GM18507 (cell line): ENCODE measurements around the gene SPRR5.

ENCODE experiments used
- DNase-seq: peaks from one replicate; pipeline ENCODE4 v3.0.0; 2011; ENCODE audit warnings: low read depth; ENCODE audit not compliant: insufficient read length; ENCODE audit errors: extremely low spot score
- FAIRE-seq: peaks from 2 replicates; lab custom pipeline; 2011; peaks lifted over from hg19 to GRCh38; lab: Jason Lieb, UNC

SPRR5 gene

DNA sequence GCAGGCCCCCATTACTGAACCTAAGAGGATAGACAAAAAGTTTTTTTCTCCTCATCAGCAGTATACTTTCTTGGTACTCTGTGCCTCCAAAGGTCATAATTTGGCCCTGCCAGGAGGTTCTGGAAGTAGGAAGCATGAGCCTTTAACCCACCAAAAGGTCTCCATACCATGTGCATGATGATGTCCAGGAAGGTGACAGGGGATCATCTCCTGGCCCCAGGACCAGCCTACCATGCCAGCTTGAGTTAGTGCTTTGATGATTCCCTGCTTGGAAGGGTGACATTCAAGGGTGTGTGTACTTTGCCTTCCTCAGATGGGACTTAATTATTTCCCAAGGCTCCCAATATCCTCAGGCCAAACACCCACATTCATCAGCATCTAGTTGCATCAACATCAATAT, 30.6 kb downstream of the SPRR5 start:
- FAIRE-seq: no peak
- DNase-seq: no peak

DNA sequence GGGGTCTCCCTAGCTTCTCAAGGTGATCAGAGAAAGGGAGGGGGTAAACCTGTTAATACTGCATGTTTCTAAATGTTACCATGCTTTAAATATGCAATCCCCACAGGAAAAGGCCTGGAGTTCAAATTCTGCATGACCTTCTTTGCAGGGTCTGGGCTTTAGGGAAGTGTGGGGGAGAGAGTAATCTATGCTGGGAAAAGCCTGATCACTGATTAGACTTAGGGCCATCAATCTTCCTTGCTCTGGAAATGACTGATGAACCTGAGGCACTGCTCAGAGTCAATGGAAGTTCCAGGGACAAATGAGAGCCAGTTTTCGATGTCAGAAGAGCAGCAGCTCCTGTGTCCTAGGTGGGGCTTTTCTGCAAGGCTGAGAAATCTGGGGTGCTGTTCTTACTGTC, 33.7 kb downstream of the SPRR5 start:
- FAIRE-seq: no peak
- no peak for DNase-seq

DNA sequence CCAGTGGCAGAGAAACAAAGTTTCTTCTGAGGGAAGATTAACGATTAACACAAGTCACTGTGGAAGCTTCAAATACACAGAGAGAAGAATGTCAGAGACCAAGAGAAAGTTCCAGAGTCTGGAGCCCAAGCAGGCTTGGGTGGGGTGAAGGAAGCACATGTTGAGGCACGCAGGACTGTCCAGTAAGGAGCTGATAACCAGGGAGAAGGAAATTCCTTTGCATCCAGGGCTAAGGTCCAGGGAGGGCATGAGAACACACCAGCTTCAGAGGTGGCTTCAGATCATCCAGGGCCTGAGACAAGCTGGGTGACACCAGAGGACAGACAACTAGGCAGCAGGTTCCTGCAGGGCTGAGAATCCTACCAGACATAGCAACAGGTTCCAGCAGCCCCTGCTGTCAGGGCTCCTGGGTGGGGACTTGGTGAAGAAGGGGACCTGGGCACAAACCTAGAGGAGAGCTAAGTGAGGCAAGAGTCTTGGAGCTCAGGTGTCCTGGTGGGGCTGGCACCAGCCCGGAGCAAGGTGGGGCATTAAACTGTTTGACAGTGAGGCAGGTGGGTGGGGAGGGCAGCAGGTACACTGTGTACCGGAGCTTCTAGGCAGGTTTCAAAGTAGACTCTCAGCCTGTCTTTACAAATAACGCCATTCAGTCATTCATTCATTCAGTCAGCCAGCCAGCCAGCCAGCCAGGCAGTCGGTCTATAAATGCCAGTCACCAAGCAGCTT, 34.3 kb downstream of the SPRR5 start:
- DNase-seq (no peak), FAIRE-seq (no peak)

DNA sequence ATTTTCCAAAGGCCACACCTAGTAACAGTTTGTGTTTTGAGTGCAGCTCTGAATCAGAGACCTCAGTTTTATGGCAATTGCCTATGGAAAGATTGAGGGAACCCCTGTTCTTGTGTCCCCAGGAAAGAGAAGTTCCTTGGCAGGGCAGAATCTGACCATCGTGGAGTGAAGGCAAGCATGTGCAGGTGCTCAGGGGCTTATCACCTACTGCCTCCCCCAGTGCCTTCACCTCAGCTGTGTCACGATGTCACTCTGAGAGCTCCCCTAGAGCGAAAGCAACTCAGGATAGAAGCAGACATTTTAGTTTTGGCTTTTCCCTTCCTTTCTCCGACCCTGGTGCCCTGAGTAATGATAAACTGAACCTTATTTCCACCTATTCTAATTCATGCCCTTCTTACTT, 35.1 kb downstream of the SPRR5 start:
- FAIRE-seq: no peak
- DNase-seq: no peak

DNA sequence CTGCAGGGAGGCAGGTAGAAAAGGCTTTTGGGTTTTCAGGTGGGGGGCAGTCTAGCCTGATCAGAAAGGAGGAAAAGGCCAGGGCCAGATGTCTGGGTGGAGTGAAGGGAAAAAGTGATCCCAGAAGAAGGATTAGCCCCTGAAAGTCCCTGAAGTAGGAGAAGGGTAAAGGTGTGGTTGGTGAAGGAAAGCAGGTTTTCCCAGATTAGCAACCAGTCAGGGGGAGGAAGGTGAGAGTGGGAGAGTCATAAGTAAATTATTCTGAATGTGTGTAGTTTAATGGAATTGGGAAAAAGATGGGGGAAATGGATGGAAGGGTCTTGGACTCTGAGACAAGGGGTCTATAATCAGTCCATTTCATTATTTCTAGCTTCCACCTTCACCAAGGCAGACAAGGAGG, 36.2 kb downstream of the SPRR5 start:
- FAIRE-seq: no peak
- no peak for DNase-seq

DNA sequence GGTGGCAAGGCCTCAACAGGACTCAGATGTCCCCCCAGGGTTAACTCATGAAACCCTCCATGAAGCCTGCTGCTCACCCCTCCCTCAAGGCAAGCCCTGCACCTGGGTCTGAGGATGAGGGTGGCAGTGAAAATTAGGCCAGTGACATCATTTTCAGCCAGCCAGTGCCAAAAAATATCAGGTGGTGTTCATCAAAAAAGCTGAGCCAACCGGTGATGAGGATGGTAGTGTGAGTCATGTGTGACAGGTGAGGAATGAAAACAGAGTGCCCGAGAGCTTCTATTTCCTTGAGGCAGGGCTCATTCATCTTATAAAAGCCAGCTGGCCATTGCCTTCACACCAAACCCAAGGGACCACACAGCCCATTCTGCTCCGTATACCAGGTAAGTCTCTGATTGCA, 36.7 kb downstream of the SPRR5 start, which contains the start of gene SPRR1A:
TSS of gene SPRR1A (plus strand) at position 339 of the 400 bp plus-strand sequence. CDS start 1,150 bp downstream, outside the sequence.
- no peak for FAIRE-seq

DNA sequence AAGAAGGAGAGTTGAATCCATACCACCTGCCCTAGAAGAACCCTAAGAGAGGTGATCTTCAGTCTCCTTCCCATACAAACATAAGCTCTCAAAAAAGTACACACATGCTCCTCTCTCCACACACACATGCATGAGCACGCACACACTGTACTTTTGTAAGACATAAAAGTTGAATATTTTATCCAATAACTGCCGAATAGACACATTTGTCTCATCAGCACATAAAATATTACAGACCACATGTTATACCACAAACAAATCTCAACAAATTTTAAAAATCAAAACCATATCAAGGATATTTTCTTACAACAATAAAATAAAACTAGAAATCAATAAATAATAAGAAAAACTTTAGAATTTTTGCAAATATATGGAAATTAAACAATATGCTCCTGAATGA, 39.6 kb downstream of the SPRR5 start:
- FAIRE-seq: no peak
- no peak for DNase-seq

More for the DNA sequence above, 36.7 kb downstream of the SPRR5 start, which contains the start of gene SPRR1A:
- DNase-seq: no peak

DNA sequence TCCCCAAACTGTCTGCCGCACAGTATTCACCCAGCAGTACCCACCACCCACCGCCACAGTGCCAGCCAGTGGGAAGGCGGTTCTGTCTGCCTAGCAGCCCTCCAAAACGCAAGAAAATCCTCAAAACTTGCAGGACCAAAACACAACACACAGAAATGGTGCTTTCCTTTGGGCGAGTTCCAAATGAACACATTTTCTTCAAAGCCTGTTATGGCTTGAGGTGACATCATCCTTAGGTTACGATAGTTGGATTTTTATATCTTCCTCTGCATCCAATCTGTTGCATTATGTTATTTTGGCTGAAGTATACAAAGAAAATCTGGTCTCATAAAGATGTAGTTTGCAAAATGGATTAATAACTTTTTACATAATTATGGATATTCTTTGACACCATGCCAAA, 46.2 kb downstream of the SPRR5 start:
- FAIRE-seq: no peak
- DNase-seq: no peak

- DNase-seq: no peak
- no peak for FAIRE-seq
Observed at GRCh38 chr1:152995842-152996241, 48.8 kb downstream of the SPRR5 start.

DNA sequence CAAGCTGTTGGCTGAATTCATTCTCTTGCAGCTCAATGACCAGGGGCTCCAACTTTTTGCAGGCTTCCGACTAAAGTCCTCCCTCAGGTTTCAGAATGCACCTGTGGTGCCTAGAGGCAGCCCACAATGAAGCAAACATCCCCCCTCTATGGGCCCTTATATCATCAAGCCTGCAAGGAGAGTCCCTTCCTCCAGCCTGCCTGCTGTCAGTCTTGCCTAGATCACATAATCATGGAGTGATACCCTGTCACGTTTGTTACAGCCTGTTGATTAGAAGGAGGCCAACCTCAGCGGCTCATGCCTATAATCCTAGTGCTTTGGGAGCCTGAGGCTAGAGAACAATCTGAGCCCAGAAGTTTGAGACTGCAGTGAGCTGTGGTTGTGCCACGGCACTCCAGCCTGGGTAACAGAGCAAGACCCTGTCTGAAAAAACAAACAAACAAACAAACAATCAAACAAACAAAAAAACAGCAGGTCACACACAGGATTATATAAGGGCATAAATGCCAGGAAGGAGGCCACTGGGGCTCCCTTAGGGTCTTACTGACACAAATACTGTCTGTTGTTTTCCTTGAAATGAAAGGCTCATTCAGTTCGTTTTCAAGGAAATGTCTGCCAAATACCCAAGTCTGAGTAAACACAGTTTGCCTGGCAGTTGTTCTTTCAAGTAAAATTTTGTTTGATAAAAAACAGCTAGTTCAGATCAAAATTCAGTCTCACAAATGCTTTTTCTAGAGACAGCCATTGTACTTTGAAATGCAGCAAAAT, 49.8 kb downstream of the SPRR5 start:
- no peak for FAIRE-seq
- DNase-seq: no peak

- no peak for DNase-seq
- no peak for FAIRE-seq
Observed at GRCh38 chr1:152997901-152998300, 50.9 kb downstream of the SPRR5 start.

GRCh38 chr1:152998476-152998875, 51.5 kb downstream of the SPRR5 start:
- DNase-seq: no peak
- no peak for FAIRE-seq
